OCI-LY1 (cell line): ENCODE data around the gene HTR1D.

Experiments used
- CTCF ChIP-seq: fragments of 200-600 bp; sonication (generic), shearing (Covaris generic); IDR thresholded peaks from 2 replicates; pipeline ENCODE4 v1.5.1; 2017; ENCODE audit warnings: mild to moderate bottlenecking, antibody characterized with exemption, low read length, moderate library complexity, mixed read lengths
- EZH2 ChIP-seq: fragments of 200-600 bp; sonication (generic), shearing (Covaris generic); IDR thresholded peaks from 2 replicates; pipeline ENCODE4 v1.8.0; 2017; ENCODE audit warnings: borderline replicate concordance, mixed run types, mild to moderate bottlenecking, antibody characterized with exemption, low read length, moderate library complexity, mixed read lengths

- TF ChIP-seq CTCF (no peak), EZH2 (no peak)
Observed at GRCh38 chr1:23263380-23263887, 46.1 kb upstream of the HTR1D start.
